ENCODE results near the gene LIMK1.

LIMK1 gene

DNA sequence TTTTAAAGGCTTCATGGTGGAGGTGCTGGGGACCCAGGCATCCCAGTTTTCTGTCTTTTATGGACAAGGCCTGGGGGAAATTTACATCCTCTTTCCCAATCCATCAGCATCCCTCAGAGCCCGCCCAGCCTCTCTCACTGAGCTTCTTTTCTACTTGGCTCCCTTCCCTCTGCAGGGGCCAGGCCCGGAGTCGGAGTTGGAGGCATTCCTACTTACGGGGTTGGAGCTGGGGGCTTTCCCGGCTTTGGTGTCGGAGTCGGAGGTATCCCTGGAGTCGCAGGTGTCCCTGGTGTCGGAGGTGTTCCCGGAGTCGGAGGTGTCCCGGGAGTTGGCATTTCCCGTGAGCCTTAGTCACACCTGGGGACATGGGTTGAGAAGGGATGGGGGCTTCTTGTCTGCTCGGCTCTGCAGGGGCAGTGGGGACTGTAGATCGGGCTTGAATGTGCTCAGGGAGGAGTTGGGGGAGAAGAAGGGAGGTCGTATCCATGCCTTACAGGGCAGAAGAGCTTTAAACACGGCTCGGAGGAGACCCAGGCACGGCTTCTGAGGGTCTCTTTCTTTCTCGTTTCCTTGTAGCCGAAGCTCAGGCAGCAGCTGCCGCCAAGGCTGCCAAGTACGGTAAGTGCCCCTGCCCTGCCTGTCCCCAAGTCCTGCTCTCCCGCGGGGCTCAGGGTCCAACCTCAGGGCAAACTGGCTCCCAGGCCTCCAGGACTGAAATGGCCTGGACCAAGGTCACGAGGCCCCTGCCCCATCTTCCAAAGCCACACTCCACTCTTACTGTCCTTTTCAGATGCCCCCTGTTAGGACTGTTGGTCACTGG lies 27.3 kb upstream of the LIMK1 start:
- no peak for DNase-seq (ENCODE audit: low read depth)

DNA sequence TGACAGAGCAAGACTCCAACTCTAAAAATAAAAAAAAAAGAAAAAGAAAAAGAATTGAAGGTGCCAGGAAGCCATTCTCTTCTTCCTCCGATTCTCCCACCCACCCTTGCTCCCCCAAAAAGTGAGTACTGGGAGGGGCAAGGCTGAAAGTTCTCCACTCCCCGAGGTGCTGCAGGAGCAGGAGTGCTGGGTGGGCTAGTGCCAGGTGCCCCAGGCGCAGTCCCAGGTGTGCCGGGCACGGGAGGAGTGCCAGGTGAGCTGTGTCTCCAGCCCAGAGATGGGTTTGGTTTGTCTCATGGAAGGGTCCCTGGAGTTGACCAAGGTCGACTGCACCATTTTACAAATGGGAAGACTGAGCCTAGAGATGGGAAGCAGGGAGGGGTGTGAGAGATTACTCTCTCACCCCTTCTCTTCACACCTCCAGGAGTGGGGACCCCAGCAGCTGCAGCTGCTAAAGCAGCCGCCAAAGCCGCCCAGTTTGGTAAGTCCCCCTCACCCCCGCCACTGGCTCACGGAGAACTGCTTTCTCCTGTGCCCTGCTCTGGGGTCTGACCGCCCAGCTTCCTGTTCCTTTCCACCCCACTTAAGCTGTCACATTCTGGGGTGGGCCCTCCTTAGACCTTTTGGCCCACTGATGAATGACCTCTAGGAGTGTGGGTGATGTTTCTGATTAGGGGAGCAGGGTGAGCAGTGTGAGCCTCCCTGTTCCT lies 26.2 kb upstream of the LIMK1 start:
- DNase-seq (ENCODE audit: low read depth) = no peak

DNA sequence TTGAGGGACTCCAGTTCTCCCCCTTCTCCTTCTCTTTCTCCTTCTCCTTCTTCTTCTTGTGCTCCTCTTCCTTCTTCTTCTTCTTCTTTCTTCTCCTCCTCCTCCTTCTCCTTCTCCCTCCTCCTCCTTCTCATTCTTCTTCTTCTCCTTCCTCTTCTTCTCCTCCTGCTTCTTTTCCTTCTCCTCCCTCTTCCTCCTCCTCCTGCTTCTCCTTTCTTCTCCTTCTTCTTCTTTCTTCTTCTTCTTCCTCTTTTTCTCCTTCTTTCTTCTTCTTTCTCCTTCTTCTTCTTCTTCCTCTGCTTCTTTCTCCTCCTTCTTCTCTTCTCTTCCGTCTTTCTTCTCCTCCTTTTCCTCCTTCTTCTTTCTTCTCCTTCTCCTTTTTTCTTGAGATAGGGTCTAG lies 25.6 kb upstream of the LIMK1 start:
- no peak for DNase-seq (ENCODE audit: low read depth)

DNA sequence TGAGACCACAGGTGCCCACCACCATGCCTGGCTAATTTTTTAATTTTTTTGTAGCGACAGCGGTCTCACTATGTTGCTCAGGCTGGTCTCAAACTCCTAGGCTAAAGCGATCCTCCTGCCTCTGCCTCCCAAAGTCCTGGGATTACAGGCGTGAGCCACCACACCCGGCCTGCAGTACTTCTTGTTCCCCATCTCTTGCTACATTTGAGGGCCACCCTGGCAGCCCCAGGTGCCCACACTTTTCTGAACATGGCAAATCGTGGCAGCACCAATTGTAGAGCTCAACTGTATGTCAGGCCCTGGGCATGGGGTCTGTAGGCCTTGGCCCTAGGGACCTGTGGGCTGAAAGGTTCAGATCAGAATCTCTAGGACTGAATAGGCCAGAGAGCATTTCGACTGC lies 25.1 kb upstream of the LIMK1 start:
- no peak for DNase-seq (ENCODE audit: low read depth)

DNA sequence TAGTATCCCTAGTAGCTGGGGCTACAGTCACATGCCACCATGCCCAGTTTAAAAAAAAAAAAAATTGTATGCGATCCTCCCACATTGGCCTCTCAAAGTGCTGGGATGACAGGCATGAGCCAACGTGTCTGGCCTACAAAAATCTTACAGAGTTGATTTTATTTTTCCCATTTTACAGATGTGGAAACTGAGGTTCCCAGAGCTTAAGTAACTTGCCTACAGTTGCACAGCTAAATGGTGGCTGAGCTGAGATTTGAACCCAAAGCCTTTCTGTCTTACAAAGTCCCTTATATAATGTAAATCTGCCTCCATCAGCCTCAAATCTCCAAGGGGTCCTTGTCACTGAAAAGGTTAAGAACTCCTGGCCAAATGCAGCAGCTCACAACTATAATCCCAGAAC lies 24.6 kb upstream of the LIMK1 start:
- DNase-seq (ENCODE audit: low read depth) = no peak

DNA sequence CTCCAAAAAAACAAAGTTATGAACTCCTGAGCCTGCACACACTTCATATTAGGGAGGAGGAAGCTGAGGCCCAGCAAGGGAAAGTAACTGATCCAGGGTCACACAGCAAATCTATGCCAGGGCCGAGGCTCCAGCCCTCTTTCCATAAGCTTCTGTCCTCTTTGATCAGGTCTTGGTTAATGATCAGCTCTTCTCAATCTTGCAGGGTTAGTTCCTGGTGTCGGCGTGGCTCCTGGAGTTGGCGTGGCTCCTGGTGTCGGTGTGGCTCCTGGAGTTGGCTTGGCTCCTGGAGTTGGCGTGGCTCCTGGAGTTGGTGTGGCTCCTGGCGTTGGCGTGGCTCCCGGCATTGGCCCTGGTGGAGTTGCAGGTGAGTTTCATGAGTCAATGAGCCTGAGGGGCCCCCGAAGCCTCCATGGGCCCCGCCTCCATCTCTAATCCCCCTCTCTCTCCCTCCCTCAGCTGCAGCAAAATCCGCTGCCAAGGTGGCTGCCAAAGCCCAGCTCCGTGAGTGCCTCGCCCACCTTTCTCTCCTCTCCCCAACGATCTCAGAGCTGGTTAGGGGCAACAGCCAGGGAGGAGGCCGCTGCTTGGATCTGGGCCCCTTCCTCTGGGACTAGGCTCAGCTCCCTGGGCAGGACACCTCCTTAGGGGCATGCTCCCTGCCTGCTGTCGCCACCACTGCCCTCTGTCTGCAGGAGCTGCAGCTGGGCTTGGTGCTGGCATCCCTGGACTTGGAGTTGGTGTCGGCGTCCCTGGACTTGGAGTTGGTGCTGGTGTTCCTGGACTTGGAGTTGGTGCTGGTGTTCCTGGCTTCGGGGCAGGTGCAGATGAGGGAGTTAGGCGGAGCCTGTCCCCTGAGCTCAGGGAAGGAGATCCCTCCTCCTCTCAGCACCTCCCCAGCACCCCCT lies 23.7 kb upstream of the LIMK1 start:
- no peak for DNase-seq (ENCODE audit: low read depth)

DNA sequence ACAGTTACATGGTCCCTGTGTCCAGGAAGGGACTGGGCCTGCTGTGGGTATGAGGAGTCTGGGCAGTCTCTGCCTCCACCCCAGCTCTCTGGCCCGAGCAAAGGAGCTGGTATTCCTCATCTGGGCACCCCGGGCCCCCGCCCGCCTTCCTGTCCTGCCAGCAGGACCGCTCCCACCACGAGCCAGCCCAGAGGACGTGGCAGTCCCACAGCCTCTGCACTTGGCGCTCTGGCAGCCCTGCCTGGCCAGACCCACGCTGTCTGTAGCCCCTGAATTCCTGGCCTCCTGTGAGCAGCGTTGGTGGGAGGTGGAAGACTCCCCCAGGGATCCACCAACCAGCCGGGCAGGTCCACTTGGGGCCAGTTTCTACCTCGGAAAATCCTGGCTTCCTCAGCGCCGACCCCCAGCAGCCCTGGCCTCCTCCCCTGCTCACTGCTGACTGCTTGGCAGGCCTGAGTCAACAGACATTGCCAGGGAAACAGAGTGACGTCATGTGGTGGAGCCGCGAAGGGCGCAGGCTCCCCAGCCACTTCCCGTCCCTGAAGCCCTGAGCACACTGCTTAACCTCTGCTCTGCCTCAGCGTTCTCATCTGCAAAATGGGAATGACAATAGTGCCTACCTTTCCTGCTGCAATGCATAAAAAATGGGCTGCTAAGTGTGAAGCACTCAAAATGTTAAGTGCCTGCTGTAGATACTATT lies 21.6 kb upstream of the LIMK1 start:
- DNase-seq (ENCODE audit: low read depth) = no peak

DNA sequence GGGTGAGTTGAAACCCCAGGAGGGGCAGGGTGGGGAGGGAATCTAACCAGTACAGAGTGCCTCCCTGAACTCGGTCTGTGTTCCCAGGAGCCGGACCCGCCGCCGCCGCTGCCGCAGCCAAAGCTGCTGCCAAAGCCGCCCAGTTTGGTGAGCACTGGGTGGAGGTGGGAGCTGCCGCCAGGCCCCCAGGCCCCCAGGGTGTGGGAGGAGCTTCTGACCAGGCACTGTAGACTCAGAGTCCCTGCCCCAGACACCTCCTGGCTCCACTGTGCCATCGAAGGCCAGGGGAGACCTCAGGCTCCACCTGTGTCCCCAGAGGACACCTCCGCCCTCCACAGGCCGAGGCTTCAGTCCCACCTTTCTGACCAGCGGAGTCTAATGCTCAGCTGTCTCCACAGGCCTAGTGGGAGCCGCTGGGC lies 20.4 kb upstream of the LIMK1 start:
- DNase-seq (ENCODE audit: low read depth) = no peak

DNA sequence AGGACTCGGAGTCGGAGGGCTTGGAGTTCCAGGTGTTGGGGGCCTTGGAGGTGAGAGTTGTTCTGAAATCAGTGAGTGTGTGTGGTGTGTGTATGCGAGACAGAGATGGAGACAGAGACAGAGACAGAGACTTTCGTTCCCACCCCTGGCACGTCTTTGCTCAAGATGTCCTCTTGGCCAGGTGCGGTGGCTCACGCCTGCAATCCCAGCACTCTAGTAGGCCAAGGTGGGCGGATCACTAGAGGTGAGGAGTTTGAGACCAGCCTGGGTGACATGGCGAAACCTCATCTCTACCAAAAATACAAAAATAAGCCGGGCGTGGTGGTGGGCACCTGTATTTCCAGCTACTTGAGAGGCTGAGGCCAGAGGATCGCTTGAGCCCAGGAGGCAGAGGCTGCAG lies 20.0 kb upstream of the LIMK1 start:
- no peak for DNase-seq (ENCODE audit: low read depth)

DNA sequence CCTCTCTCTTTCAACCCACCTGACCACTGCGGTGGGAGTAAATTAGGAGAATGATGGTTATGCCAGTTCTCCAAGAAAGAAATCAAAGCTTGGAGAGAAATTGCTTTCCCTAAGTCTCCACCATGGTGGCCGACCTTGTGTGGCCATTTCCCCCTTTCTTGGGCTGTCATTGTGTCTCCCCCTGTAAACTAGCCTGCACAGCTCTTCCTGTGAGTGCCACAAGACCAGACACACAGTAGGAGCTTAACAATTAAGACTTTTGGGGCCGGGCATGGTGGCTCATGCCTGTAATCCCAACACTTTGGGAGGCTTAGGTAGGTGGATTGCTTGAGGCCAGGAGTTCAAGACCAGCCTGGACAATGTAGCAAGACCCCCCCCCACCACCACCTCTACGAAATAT lies 18.9 kb upstream of the LIMK1 start:
- no peak for DNase-seq (ENCODE audit: low read depth)

DNA sequence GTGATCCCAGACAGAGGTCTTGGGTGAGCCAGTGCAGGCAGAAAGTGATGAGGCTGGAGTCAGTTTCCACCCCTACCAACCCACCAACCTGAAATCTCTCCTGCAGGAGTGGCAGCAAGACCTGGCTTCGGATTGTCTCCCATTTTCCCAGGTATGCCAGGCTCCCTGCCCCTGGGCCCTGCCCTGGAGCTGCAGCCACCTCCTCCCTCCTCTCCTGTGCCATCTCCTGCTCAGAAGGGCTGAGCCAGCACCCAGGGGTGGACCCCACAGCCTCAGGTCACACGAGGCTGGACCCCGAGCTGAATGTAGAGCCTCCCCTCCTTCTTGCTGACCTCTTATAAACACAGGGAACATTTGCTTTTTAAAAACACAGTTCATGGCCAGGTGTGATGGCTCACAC lies 17.0 kb upstream of the LIMK1 start:
- DNase-seq (ENCODE audit: low read depth) = no peak

DNA sequence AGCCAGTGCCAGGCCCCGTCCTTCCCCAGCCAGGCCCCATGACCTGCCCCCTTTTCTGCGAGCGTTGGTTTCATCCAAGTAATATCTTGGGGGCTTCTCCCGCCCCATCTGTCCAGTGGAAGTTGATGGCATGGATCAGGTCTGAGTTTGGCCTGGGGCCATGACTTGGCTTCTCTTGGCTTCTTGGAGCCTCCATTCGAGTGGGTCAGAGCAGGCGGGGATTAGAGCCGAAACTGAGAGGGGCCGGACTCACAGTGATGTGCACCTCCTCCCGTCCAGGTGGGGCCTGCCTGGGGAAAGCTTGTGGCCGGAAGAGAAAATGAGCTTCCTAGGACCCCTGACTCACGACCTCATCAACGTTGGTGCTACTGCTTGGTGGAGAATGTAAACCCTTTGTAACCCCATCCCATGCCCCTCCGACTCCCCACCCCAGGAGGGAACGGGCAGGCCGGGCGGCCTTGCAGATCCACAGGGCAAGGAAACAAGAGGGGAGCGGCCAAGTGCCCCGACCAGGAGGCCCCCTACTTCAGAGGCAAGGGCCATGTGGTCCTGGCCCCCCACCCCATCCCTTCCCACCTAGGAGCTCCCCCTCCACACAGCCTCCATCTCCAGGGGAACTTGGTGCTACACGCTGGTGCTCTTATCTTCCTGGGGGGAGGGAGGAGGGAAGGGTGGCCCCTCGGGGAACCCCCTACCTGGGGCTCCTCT lies 15.1 kb upstream of the LIMK1 start:
- no peak for DNase-seq (ENCODE audit: low read depth)

DNA sequence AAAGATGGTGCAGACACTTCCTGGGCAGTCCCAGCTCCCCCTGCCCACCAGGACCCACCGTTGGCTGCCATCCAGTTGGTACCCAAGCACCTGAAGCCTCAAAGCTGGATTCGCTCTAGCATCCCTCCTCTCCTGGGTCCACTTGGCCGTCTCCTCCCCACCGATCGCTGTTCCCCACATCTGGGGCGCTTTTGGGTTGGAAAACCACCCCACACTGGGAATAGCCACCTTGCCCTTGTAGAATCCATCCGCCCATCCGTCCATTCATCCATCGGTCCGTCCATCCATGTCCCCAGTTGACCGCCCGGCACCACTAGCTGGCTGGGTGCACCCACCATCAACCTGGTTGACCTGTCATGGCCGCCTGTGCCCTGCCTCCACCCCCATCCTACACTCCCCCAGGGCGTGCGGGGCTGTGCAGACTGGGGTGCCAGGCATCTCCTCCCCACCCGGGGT lies 14.5 kb upstream of the LIMK1 start:
- DNase-seq (ENCODE audit: low read depth) = no peak

DNA sequence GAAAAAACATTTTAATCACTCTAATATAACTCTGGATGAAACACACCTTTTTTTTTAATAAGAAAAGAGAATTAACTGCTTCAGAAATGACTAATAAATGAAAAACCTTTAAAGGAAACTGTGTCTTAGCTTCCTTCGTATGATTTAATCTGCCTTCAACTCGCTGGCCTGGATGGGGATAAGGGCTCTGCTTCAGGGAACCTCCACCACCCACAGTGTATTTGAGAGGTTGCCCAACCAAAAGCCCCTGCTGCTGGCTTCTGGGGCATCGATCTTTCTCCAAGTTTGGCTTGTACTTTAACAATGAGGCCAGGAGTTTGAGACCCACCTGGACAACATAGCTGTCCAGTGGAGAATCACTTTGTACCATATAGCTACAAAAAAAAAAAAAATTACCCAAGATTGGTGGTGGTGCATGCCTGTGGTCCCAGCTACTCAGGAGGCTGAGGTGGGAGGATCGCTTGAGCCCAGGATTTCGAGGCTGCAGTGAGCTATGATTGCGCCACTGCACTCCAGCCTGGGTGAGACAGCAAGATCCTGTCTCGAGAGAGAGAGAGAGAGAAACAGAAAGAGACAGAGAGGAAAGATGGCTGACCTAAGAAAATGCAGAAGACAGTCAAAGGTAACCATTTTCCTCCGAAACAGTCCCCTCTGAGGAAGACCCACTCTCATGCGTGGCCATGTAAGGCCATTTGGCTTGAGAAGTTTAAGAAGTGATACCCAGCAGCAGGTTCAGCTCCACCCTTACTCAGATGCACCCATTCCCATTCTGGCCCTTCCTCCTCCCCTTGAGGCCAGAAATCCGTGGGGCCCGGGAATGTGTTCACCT lies 13.6 kb upstream of the LIMK1 start:
- DNase-seq (ENCODE audit: low read depth) = no peak

DNA sequence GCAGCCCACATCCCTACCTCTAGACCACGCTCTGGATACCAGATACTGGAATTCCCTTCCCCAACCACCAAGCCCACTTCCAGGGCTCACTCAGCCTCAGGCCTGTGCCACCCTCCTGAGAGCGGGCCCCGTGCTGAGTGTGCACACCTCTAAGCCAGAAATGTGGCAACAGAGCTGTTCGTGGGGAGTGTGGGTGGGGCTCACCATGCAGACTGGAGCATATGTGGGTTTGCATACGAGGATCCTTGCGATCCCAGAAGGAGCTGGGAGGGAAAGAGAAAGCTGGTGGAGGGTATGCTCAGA lies 13.0 kb upstream of the LIMK1 start:
- no peak for DNase-seq (ENCODE audit: low read depth)

DNA sequence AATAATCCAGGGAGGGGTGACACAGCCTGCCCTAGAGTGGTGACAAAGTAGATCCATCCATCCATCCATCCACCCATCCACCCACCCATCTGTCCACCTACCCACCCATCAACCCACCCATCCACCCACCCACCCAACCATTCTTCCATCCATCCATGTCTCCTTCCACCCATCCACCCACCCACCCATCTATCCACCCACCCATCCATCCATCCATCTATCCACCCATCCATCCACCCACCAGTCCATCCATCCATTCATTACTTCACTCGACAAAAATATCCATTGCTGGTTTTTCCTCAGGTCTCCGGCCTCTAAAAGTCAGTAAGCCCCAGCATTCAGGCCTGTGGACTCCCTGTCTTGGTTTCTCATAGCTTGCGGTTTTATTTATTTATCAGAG lies 12.5 kb upstream of the LIMK1 start:
- no peak for DNase-seq (ENCODE audit: low read depth)

DNA sequence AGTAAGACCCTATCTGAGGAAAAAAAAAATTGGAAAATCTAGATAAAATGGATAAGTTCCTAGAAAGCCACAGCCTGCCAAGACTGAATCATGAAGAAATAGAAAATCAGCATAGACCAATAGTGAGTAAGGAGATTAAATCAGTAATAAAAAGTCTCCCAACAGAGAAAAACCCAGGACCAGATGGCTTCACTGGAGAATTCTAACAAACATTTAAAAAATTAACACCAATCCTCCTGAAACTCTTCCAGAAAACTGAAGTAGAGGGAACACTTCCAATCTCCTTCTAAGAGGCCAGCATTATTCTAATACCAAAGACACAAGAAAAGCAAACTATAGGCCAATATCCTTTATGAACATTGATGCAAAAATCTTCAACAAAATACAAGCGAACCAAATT lies 8.8 kb upstream of the LIMK1 start:
- no peak for DNase-seq (ENCODE audit: low read depth)

DNA sequence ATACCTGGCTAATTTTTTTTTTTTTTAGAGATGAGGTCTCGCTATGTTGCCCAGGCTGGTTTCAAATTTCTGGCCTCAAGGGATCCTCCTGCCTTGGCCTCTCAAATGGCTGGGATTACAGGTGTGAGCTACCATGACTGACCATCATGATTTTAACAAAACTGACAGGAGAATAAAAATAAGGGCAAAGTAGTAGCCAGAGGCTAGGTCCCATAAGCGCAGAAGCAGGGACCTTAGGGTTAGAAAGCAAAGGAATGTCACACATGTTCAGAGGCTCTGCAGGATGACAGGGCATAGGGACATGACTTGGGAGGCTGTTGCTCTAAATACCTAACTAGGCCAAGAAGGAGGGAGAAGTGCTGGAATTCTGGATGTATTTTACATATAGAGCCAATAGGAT lies 5.1 kb upstream of the LIMK1 start:
- DNase-seq (ENCODE audit: low read depth) = no peak

DNA sequence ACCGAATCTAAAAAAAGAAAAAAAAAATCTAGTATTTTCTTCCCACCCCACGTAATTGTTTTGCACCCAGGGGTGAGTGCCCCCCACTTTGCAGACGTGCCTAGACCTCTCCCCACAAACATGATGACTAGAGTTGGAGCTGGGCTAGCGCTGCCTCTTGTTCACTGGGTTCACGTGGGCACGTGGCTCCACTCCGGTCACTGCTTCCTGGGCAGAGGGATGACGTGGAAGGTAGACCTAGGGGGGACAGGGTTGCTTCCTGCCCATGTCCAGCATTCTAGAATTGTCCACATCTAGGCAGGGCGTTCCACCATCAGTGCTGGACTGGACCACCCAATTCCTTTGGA lies 861 bp upstream of the LIMK1 start:
- DNase-seq (ENCODE audit: low read depth) = no peak

DNA sequence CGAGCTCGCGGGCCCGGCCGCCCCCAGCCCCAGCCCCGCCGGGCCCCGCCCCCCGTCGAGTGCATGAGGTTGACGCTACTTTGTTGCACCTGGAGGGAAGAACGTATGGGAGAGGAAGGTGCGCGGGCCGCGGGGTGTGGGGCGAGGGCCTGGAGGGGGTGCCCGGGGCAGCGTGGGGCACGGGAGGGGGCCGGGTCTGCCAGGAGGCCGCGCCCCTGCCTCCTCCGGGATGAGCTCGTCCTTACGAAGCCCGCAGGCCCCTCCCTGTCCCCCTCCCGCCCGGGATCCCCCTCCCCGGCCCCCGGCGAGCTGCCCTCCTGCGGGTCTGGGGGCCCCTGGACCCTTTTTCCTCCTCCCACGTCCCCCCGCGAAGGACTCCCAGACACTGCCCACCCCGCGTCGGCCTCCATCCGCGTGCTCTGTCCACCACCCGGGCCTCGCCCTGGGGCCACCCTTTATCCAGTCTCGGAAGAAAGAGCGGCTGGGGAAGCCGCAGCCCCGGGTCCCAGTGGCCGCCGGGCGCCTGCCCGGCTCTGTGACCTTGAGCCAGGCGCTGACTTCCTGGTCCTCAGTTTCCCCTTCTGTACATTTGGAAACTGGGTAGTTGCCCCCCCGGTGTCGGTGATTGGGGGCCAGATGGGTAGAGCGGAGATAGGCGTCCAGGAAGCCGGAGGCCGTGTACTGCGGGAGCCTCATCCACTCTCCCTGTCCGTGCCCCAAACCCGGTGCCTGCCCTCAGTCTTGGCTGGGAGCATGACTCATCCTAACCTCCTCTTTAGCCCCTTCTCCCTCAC lies 521 bp downstream of the LIMK1 start:
- no peak for DNase-seq (ENCODE audit: low read depth)
